ENCODE measurements around the gene RUNDC3A. TPM values are rescaled to one million over a fixed set of nuclear protein-coding genes. Genes with fewer than 3 reads are reported as not detected.

RUNDC3A gene
- total RNA-seq, 2 experiments from 2014 or later, result 0.22 TPM; not detected in 1

DNA sequence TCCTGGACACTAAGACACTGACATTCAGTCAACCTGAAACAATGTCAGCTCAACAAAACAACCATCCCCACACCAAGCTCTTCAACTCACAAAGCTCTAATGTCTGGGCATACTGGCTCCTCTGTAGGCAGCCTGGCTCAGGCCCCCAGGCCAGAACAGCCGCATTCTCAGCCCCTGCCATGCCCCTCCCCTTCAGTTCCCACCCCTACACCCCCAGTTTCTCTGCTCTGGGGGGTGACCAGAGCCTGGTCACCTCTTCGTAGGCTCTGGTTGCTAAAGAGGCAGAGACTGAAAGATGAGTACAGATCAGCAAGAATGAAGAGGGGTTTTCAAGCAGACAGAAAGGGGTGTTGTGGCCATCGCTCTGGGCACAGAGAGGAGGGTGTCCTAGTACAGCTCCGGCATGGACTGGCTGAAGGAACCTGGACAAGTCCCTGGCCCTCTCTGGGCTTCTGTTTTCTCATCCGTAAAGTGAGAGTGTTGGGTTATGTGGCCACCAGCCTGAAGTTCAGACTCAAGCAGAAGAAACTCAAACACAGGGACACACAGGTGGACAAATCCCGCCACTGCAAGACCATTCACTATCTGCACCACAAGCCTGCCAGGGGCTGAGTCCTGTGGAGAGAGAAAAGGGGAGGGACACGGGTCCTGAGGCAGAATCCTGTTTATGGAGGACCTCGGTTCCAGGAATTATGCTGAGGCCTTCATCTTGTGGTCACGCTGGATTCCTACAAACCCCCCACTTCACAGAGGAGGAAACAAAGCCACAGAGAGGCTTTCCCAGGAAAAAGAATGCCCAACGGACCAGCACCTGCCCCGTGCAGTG, 39.5 kb upstream of the RUNDC3A start:
- Mint-ChIP-seq H3K9me3 (no peaks in the 10 kb centered on the region), H3K36me3 (ENCODE audit: low read depth) (no peaks in the 10 kb centered on the region), H3K27me3 (no peaks in the 10 kb centered on the region), H3K4me3 (no peak overlapping the region), H3K27ac (no peak overlapping the region), H3K4me1 (ENCODE audit: low read depth) (no peaks in the 10 kb centered on the region)
- DNase-seq (no peak), ATAC-seq (no peak)
- intact Hi-C loops (cut with micrococcal nuclease), result no loop called here
- TF ChIP-seq, protein P1, sequence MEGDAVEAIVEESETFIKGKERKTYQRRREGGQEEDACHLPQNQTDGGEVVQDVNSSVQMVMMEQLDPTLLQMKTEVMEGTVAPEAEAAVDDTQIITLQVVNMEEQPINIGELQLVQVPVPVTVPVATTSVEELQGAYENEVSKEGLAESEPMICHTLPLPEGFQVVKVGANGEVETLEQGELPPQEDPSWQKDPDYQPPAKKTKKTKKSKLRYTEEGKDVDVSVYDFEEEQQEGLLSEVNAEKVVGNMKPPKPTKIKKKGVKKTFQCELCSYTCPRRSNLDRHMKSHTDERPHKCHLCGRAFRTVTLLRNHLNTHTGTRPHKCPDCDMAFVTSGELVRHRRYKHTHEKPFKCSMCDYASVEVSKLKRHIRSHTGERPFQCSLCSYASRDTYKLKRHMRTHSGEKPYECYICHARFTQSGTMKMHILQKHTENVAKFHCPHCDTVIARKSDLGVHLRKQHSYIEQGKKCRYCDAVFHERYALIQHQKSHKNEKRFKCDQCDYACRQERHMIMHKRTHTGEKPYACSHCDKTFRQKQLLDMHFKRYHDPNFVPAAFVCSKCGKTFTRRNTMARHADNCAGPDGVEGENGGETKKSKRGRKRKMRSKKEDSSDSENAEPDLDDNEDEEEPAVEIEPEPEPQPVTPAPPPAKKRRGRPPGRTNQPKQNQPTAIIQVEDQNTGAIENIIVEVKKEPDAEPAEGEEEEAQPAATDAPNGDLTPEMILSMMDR (IDR thresholded peaks at IDR 0.05), result no peak
- ChIA-PET CTCF (interaction anchor here (1.3 kb wide), 1 partner anchor 62 kb away, joined by 3 read pairs; no protein-coding TSS in a partner anchor), POLR2A (no interaction called here)

DNA sequence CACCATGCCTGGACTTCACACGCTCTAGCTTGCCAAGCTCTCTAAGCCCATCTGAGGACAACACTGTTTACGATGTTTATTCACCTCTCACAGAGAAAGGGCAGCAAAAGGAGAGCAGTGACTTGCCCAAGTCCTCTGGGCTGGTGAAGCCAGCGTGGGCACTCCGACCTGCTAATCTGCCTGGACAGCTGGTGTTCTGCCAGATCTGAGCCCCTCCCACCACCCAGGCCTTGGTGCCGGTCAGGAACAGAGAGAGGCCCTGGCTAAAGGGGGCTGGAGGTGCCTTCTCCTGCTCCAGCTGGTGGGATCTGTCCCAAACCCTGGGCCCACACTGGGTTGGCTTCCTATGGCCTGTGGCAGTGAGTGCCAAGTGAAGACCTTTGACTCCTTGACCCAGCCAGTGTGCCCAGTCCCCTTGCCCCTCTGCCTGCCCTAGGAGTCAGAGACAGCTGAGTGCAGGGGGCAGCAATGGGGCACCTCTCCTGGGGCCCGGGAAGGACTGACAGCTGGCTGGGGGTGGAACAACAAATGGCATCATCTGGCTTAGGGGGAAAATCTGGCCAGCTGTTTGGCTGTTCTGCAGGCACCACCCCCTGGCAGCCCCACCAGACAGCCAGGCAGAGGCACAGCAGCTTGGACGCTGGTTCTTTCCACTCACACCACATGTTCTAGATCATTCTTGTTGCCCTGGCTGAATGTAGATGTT, 38.7 kb upstream of the RUNDC3A start:
- no peak overlapping the region for H3K4me3 Mint-ChIP-seq
- TF ChIP-seq, protein P1 (IDR thresholded peaks at IDR 0.05), result no peak
- no peak overlapping the region for H3K27ac Mint-ChIP-seq
- no peaks in the 10 kb centered on the region for H3K36me3 Mint-ChIP-seq (ENCODE audit: low read depth)
- POLR2A ChIA-PET, result no interaction called here
- ATAC-seq, result no peak
- intact Hi-C loops (cut with micrococcal nuclease), result no loop called here
- H3K4me1 Mint-ChIP-seq (ENCODE audit: low read depth), result no peaks in the 10 kb centered on the region
- no peaks in the 10 kb centered on the region for H3K27me3 Mint-ChIP-seq
- no peaks in the 10 kb centered on the region for H3K9me3 Mint-ChIP-seq
- no peak for DNase-seq
- CTCF ChIA-PET, result no interaction called here

DNA sequence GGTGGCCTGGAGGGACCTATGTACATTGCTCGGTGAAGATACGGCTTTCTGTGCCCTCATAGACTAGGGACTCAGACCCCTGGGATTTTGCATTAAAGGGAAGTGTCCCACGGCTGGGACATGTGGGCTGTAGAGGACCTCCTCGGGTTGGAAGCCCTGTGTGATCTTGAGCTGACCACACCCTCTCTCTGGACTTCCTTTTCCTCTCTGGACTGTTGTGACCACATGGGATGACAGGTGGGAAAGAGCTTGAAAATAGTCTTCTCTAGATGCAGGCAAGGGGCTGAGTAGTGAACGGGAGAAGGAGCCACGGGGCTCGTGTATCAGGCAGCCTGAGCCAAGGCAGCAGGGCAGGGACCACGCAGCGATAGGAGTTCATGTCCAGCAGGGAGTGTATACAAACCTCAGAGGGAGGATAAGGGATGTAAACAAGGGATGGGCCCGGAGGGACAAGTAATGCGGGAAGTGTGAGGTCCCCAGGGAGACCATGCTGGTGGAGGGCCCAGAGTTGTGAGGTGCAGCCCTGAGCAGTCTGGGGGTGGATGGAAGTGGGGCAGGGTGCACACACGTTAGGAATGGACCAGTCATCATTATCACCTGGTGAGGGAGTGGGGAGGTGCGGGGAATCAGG, 36.0 kb upstream of the RUNDC3A start:
- intact Hi-C loops (cut with micrococcal nuclease), result no loop called here
- TF ChIP-seq, protein P1 (IDR thresholded peaks at IDR 0.05), result no peak
- Mint-ChIP-seq H3K36me3 (ENCODE audit: low read depth) (no peaks in the 10 kb centered on the region), H3K4me3 (no peak overlapping the region), H3K9me3 (no peaks in the 10 kb centered on the region), H3K4me1 (ENCODE audit: low read depth) (no peaks in the 10 kb centered on the region), H3K27me3 (no peaks in the 10 kb centered on the region), H3K27ac (no peak overlapping the region)
- ChIA-PET POLR2A (interaction anchor here (0.7 kb wide), 1 partner anchor 69 kb away, joined by 3 read pairs; no protein-coding TSS in a partner anchor), CTCF (interaction anchor here (1.1 kb wide), 1 partner anchor 15 kb away, joined by 3 read pairs; no protein-coding TSS in a partner anchor)
- DNase-seq (no peak), ATAC-seq (no peak)

DNA sequence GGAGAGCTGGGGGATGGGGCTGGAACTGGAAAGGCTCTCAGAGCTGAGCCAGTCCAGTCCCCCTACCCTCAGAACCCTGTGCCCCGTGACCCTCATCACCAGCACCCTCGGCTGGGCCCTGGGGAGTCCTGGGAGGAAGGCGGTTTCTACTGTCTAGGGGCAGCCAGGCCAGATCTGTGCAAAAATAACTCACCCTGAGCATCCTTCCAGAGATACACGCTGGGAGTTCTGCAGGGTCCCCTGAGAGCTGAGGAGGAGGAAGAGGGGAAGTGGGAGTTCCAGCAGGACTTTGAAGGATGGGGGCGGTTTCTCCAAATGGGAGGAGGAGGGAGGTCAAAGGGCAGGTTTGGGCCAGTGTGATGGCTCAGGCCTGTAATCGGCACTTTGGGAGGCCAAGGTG, 35.4 kb upstream of the RUNDC3A start:
- POLR2A ChIA-PET, result no interaction called here
- H3K27me3 Mint-ChIP-seq, result no peaks in the 10 kb centered on the region
- H3K9me3 Mint-ChIP-seq, result no peaks in the 10 kb centered on the region
- H3K27ac Mint-ChIP-seq, result no peak overlapping the region
- intact Hi-C loops (cut with micrococcal nuclease), result no loop called here
- no peak for ATAC-seq
- H3K36me3 Mint-ChIP-seq (ENCODE audit: low read depth), result no peaks in the 10 kb centered on the region
- H3K4me1 Mint-ChIP-seq (ENCODE audit: low read depth), result no peaks in the 10 kb centered on the region
- no peak for DNase-seq
- CTCF ChIA-PET, result interaction anchor here (1.1 kb wide), 1 partner anchor 15 kb away, joined by 3 read pairs; no protein-coding TSS in a partner anchor
- no peak overlapping the region for H3K4me3 Mint-ChIP-seq
- TF ChIP-seq, protein P1 (IDR thresholded peaks at IDR 0.05), result no peak
